A549 treated with CORT108297 at 1 μM for 4 hours (cell line): ENCODE measurements around the gene TMEM132E. TPM values are rescaled to one million over a fixed set of nuclear protein-coding genes. Genes with fewer than 3 reads are reported as not detected.

Experiments
- total RNA-seq: library from RNA; stranded (reverse); fragments of 200-300 nt; extraction: Qiagen RNA extraction; gene quantifications from 5 replicates; pipeline ENCODE4 v1.2.3, GENCODE V29; 2022

The TMEM132E gene, protein sequence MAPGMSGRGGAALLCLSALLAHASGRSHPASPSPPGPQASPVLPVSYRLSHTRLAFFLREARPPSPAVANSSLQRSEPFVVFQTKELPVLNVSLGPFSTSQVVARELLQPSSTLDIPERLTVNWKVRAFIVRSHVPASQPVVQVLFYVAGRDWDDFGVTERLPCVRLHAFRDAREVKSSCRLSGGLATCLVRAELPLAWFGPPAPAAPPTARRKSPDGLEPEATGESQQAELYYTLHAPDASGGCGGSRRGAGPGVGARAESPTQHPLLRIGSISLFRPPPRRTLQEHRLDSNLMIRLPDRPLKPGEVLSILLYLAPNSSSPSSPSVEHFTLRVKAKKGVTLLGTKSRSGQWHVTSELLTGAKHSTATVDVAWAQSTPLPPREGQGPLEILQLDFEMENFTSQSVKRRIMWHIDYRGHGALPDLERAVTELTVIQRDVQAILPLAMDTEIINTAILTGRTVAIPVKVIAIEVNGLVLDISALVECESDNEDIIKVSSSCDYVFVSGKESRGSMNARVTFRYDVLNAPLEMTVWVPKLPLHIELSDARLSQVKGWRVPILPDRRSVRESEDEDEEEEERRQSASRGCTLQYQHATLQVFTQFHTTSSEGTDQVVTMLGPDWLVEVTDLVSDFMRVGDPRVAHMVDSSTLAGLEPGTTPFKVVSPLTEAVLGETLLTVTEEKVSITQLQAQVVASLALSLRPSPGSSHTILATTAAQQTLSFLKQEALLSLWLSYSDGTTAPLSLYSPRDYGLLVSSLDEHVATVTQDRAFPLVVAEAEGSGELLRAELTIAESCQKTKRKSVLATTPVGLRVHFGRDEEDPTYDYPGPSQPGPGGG (N-terminal part only)
- 0.02 TPM in 2 of 5 replicates, not detected in the others for total RNA-seq

DNA sequence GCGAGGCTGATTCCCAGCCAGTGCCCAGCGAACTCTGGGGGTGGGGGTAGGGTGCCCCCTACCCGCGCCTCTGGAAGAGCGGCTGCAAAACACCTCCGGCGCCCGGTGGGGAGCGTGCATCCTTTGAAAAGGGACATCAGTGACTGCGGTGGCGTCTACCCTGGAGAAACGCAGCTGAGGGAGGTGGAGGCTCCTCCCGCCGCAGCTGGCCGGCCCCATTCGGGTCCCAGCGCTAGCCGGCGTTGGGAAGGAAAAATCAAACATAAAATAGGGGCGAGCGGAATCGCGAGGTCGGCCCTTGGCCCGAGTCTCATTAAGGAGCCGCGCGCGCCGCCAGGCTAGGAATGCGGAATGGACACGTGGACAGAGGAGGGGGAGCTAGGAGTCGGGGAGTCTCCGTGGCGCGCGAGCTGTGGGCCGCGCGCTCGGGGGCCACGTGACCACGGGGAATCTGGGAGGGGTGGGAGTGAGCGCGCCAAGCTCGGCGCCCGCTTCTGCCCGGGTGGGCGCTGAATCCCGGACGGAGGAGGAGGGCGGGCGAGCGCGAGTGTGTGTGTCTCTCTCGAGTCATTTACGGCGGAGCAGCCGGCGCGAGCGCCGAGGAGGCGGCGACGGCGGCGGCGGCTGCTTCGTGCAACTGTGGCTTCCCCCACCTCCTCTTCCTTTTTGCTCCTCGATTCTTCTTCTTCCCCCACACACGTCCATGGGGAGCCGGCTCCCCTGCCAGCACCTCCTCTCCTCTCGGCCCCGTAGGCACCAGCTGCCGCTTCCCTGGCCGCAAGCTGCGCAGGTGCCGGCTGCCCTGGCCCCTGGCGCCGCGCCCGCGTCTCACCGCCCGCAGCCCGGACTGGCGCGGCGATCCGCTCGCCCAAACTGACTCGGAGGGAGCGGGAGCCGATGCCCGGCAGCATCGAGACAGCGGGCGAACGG, at the start of gene TMEM132E:
Gene TMEM132E, plus strand, starts transcription at position 566 of the 930 bp plus-strand sequence. CDS start 1,495 bp downstream, outside the sequence.

Other genes with a start within 250 kb of the TMEM132E start
- not detected in 5 replicates for gene CCL13, start 223.1 kb upstream of the TMEM132E start, total RNA-seq
- not detected in 5 replicates for gene CCL1, start 216.3 kb upstream of the TMEM132E start, total RNA-seq